HG03521 (cell line): ENCODE data around the gene NCBP2.

ENCODE experiments used
- ATAC-seq: cut with Tn5 transposase; IDR thresholded peaks from one replicate; pipeline ENCODE4 v1.9.1; 2021; ENCODE audit warnings: mild to moderate bottlenecking, moderate library complexity; ENCODE audit not compliant: unreplicated experiment

Gene NCBP2

DNA sequence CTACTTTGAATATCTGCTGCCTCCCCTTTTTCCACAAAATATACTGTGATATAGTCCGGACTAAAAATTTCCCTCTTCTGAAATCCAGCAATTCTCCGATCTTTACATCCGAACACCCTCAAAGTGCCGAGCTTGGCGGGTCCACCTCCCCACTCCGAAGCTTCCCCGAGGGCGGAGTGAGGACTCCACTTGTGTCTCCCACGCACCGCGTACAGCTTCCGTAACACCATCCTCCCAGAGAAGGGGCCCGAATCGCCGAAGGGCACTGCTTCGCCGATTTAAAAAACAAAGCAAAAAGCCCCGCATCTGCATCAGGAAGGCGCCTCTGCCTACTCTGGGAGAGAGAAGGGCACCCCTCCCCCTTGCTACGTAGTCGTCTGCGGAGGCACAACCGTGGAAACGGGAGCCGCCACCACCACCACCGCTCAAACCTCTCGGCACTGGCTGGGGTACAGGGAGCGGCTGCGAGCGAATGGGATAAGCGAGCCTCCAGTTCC lies 551 bp downstream of the NCBP2 start:
- peak; percentile 19 for ATAC-seq

DNA sequence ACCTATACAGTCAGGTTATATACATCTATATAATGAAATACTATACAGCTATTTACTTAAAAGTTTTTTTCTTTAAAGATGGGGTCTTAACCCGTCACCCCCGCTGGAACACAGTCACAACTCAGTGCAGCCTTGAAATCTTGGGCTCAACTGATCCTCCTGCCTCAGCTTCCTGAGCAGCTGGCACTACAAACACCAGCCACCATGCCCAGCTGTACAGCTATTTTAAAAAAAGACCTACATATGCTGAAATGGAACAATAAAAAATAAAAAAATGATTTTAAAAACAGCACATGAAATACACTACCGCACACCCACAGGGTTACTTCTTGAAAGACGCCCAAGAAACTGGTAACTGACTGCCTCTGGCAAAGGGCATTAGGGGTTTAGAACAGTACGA lies 3.8 kb downstream of the NCBP2 start:
- no peak for ATAC-seq

DNA sequence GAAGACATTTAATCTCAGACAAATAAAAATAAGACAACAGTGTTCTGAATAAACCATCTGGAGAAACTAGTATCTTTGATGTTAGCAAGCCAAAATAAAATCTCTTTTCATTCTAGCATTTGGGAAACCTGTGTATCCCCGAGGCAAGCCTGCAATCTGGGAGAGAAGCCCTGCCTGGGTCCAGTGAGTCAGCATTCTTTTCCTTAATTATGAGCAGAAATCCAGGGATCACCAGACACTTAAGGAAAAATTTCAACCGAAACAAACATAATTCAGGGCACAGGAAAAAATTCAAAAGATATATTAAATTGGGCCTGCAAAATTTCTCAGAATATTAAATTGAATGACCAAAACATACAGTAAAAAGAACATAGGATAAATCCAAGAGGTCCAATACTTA lies 4.2 kb downstream of the NCBP2 start:
- ATAC-seq = no peak

DNA sequence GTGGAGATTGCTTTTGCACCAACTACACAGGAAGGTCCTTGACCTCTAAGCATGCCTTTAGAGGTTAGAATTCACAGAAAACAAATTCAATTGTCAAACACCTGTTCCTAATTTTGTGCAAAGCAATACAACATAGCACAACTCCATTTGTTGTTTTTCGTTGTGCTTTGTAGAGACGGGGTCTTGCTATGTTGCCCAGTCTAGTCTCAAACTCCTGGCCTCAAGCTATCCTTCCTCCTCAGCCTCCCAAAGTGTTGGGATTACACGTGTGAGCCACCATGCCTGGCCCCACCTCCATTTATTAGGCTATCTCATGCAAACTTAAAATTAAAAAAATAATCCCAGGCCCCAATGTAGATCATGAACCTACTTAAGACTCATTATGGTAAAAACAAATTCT lies 6.0 kb downstream of the NCBP2 start:
- no peak for ATAC-seq

DNA sequence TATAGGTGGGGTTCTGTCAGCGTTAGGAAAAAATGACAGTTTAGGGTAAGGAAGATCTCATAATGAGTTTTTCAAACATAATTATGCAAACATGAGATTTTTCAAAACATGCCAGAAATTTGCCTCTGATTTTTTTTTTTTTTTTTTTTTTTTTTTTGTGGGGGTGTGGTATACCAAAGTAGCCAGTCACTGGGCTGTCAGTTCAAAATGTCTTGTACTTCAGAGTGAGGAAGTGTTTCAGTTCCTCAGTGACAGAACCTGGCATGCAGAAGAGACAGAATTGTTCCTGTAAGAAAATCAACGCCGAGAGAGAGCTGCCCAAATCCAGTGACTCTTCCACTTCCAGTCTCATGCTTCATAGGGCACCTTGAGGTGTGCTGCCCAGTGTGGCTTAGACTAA lies 9.7 kb downstream of the NCBP2 start:
- no peak for ATAC-seq

DNA sequence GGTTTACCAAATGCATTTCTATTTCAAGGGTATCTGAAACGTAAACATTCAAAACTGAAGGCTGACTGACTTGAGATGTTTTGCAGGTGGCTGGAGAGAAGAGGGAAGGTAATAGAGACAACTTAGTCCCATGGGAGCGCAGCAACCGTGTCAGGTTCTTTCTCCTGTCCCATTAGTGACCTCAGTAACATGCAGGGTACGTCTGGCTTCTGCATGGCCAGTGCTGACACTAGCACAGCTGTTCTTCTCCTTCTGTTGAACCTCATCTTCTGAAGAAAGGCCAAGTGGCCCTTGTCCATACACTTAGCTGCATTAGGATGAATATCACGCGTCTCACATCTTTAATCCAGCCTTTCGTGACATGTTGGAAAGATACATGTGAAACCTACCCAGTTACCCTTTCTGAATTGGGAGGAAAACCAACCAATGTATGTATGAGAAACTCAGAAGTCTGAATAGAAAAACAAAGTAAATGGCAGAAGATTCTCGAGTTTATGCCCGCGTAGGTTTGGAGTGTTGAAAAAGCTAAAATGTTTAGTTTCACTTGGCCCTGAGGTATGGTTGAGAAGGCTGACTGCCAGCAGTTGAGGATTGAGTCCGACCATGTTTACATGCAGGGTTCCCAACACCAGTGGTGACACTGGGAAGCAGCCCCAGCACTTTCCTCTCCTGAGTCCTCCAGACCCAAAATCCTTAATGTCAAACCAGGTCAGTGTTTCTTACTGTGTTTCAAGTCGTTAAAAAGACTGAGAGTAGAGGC lies 10.3 kb downstream of the NCBP2 start:
- no peak for ATAC-seq

DNA sequence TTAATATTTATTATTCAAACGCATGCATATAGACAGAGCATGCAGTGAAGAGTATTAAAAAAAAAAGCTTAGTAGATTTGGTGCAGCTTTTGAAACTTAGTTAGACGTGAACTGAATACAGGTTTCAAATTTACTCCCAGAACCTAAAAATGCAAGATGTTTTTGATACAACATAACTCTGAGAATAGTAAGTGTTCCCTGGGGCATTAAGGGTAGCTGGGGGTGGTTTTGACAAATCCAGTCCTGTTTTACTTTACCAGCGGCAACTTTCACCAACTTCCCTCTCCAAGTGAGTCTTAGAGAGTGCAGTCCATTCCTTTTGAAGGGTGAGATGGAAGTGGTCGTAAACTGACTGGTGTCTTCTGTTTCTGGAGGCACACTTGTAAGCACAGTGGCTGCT lies 11.2 kb downstream of the NCBP2 start:
- ATAC-seq = no peak

DNA sequence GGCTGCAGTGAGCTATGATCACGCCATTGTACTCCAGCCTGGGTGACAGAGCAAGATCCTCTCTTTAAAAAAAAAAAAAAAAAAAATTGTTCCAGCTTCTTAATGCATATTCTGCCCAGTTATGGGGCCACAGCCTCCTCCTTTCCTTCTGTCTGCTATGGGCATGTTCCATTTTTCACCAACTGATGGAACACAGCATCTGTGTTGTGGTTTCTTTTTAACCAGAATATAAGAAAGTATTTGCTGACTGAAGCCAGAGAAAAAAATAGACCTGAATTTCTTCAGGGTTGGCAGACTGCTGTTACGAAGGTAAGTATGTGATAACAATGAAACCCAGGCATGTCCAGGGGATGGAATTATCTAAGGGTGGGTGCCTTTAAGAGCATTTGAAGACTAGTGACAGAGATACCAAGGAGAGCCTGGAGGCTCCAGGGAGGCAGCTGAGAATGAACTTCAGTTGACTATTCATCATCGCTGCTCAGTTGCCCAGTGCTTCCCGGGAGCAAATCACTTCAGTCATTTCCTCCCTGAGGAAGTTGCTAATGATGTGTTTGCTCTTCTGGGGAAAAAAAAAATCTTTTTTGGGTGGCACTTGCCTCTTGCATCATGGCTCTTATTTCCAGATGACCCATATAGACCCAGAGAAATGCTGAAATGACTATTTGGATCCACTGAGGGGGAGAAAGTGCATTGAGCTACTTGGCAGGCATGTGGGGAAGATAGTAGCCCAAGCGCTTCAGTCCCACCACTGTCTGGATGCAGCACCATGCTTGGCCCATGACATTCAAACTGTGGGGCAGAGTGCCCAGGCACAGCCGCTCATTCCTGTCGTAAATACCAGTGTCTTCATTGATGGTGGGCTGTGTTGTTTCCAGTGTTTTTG lies 14.5 kb downstream of the NCBP2 start:
- ATAC-seq = no peak

DNA sequence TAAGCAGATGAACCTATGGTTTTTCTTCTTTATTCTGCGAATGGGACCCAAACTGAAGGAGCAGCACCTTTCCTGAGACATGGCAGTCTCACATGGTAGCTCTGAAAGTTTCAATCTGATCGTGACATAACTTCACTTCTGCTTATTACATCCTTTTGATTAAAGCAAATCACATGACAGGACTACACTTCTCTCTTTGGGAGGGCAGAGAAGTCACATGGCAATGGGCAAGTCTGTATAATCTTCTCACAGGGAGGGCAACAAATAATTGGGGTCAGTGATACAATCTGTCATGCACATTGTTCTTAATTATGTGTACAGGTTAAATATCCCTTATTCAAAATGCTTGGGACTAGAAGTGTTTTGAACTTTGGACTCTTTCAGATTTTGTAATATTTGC lies 21.6 kb downstream of the NCBP2 start:
- no peak for ATAC-seq

DNA sequence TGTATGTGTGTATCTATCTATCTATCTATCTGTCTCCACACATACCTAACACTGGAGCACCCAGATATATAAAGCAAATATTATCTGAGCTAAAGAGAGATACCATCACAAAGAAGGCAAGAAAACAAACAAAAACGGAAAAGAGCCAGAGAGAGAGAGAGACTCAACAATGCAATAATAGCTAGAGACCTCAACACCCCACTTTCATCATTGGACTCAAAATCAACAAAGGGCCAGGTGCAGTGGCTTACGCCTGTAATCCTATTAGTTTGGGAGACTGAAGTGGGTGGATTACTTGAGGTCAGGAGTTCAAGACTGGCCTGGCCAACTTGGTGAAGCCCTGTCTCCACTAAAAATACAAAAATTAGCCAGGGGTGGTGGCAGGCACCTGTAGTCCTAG lies 23.4 kb downstream of the NCBP2 start:
- ATAC-seq = no peak

DNA sequence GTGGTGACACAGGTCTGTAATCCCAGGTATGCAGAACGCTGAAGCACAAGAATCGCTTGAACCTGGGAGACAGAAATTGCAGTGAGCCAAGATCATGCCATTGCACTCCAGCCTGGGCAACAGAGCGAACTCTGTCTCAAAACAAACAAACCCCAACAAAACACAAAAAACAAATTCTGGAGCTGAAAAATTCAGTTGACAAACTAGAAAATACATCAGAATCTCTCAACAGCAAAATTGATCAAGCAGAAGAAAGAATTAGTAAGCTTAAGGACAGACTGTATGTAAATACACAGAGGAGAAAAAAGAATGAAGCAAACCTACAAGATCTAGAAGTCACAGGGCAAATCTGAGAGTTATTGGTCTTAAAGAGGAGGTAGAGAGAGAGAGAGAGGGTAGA lies 25.3 kb downstream of the NCBP2 start:
- no peak for ATAC-seq

DNA sequence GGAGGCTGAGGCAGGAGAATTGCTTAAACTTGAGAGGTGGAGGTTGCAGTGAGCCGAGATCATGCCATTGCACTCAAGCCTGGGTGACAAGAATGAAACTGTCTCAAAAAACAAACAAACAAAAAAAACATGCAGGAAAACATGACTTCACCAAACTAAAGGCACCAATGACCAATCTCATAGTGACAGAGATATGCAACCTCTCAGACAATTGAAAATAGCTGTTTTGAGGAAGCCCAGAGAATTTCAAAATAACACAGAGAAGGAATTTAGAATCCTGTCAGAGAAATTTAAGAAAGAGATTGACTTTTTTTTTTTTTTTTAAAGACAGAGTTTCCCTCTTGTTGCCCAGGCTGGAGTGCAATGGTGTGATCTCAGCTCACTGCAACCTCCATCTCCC lies 26.1 kb downstream of the NCBP2 start:
- no peak for ATAC-seq

DNA sequence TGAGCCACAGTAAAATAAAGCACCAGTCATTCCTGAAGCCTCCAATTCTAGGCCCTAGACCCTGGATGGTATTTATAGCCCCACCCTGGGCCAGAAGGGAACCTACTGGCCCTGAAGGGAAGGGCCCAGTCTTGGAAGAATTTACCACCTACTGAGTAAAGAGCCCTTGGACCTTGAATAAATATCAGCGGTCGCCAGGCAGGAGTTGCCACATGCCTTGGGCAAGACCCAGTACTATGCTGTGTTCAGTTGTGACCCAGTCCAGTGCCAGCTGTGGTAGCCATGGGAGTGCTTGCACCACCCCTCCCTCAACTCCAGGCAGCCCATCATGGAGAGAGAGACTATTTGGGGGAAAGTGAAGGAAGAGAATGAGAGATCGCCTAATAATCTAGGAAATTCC lies 27.0 kb downstream of the NCBP2 start:
- ATAC-seq = no peak

DNA sequence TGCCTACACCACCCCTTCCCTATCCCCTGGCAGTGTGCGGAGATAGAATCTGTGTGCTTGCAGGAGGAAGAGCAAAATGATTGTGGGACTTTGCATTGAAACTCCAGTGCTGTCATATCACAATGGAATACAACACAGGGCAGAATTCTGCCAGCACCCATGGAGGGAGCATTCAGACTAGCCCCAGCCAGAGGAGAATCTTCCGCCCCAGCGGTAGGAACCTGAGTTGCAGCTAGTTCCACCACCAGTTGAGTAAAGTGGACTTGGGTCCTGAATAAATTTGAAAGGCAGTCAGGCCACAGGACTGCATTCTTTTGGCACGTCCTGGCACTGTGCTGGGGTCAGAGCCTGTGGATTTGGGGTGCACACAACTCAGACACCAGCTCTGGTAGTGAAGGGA lies 27.5 kb downstream of the NCBP2 start:
- no peak for ATAC-seq

DNA sequence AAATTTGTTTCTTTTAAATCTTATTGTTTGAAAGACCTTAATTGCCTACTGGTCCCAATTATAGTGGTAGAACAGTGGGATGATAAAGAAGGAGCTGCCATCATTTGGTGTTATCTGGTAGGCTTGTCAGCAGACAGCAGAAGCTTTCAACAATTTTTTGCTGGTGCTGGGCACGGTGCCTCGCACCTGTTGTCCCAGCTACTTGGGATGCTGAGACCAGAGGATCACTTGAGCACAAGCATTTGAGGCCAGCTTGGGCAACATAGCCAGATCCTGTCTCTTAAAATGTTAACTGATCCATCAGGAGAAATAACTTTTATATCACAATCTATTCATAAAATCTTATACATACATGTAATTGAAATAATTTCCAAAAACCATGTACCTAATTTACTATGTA lies 38.6 kb downstream of the NCBP2 start:
- no peak for ATAC-seq

DNA sequence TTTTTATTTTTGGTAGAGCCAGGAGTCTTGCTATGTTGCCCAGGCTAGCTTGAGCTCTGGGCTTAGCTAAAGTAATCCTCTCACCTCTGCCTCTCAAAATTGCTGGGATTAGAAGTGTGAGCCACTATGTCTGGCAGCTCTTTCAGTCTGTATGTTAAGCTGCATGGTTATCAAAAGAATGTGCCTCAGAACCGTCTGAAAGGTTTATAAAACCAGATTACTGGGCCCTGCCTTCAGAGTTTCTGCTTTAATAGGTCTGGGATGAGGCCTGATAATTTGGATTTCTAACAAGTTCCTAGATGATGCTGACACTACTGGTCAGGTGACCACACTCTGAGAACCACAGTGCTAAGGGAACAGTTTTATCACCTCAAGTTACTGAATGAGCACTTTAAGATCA lies 40.0 kb downstream of the NCBP2 start:
- ATAC-seq = no peak

DNA sequence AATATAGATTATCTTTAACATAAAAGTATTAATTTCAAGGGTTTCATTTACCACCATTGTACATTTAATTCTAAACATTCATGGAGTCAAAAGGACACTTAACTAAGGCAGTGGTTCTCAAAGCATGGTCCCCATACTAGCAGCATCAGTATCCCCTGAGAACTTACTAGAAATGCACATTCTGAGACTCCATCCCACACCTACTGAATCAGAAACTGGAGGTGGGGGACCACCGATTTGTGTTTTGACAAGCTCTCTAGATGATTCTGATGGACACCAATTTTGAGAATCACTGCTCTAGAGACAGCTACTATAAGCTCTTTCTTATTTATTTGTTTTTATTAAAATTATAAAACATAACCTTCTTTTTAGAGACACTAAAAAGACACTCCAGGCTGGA lies 40.6 kb downstream of the NCBP2 start:
- ATAC-seq = no peak

DNA sequence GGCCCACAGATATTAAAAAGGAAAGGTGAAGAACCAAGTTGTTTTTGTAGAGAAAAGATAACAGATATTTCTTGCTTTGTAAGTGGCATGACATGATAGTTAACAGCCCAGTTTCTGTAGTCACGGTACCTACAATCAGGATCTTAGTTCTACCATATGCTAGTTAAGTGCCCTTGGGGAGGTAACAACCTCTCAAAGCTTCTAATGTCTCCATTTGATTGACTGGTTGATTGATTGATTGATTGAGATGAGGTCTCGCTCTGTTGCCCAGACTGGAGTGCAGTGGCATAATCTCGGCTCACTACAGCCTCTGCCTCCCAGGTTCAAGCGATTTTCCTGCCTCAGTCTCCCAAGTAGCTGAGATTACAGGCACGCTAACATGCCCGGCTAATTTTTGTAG lies 46.1 kb downstream of the NCBP2 start:
- no peak for ATAC-seq

DNA sequence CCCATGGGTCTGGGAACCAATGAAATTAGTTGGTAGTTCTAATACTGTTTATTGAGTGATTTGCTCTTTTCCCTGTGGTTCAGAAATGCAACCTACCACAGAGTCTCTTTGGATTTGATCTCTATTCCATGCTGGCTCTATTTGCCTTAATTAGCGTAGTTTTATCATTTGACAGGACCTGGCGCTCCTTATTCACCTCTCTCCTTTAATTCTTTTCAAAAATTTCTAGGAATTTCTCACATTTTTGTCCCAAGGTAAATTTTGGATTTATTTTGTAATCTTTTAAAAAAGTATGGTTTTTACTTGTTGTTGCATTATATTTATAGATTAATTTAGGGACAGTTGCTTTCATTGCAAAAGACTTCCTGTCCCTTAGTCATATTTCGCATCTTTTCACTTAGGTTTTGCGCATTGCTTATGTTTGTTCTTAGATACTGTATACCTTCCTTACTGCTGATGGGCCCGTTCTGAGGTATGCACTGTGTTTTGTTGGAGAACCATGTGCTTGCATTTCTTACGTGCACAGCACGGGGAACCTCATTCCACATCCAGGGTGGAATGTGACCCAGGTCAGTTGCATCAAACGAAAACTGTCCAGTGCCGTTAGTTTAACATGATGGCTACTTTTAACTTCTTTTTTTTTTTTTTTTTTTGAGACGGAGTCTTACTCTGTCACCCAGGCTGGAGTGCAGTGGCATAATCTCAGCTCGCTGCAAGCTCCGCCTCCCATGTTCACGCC lies 47.6 kb downstream of the NCBP2 start:
- no peak for ATAC-seq

DNA sequence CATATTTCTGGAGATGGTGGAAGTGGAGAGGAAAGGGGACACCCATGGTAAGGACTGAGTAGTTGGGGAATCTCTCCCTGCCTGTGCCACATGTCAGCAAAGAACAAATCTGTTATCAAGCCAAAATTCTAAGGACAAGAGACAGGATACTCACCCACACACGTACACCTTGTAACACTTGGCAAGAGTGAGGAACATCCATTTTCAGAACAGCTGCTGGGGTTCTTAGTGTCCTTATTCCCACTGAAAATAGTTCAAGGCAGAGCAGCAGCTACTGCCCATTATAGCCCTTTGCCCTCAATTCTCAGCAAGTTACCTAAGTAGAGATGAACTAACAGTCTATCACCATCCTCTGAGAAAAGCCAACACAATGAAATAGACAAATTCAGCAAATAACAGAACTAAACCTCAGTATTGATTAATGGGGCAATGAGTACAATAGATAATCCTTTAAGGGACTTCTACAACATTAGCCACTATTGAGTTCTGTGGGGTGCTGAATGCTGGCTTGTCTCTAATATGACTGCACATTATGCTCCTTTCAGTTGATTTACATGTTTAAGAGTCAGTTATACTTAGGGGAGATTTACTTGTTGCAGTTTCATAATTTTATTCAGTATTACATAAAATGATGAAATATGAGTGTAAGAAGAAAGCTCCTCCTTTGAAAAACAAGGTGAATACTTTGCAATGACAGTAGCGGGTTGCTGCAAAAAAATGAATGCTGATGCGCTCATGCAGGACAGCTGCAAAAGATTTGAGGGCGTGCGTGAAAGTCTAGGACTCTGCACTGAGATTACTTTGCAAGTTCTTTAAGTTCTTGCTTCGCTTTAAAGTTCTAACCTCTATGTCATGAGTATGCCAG lies 52.3 kb downstream of the NCBP2 start:
- ATAC-seq = no peak

DNA sequence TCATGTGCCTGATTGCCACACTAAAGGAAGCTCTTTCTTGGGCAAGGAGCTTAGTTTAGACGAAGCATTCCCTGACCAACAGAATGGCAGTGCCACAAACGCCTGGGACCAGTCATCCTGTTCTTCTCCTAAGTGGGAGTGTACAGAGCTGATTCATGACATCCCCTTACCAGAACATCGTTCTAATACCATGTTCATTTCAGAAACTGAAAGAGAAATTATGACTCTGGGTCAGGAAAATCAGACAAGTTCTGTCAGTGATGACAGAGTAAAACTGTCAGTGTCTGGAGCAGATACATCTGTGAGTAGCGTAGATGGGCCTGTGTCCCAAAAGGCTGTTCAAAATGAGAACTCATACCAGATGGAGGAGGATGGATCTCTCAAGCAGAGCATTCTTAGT lies 56.2 kb downstream of the NCBP2 start:
- no peak for ATAC-seq
